T-cell (primary cell): ENCODE measurements around the gene UBA6. TPM values are rescaled to one million over a fixed set of nuclear protein-coding genes. Genes with fewer than 3 reads are reported as not detected.

Source experiments
- ATAC-seq, 4 experiments: fragments of 200-7000 bp in 3 of 4; fragments of 150-1000 bp in 1 of 4; cut with Tn5 transposase; replicated peaks in 1 of 4; 1 replicate in 3 of 4; 2 replicates in 1 of 4; pipeline ENCODE4 v1.10.0; 2021; ENCODE audit warnings: moderate library complexity in 3 of 4, mild to moderate bottlenecking in 2 of 4, moderate number of reproducible peaks in 1 of 4
- CTCF ChIA-PET, 2 donors: fragments of 300-600 bp; sonication (Branson Sonifier 250); formaldehyde crosslinking; loops; one replicate each; lab custom pipeline; 2022; ENCODE audit warnings: antibody characterized with exemption in 2 of 2; lab: Charles Lee
- POLR2A ChIA-PET, 2 donors: fragments of 300-600 bp; sonication (Branson Sonifier 250); formaldehyde crosslinking; loops; one replicate each; lab custom pipeline; 2022; ENCODE audit warnings: antibody characterized with exemption in 2 of 2; lab: Charles Lee
- DNase-seq, 35 experiments: peaks; one replicate each; pipeline versions ENCODE4 v3.0.0 to v3.0.0-alpha.2; 2013 to 2023
- H3K27ac ChIP-seq: one replicate; pipeline ENCODE4 v1.5.1; 2013; ENCODE audit warnings: low read length
- H3K27me3 ChIP-seq, 2 experiments: replicated peaks in 1 of 2; 1 replicate in 1 of 2; 2 replicates in 1 of 2; pipeline versions ENCODE4 v1.6.1 to v1.7.0; 2013; ENCODE audit warnings: low read length in 1 of 2, mixed read lengths in 1 of 2; ENCODE audit not compliant: control insufficient read depth in 2 of 2, insufficient read depth in 2 of 2; ENCODE audit errors: extremely low read depth in 1 of 2
- H3K36me3 ChIP-seq, 2 donors: 1 replicate in 1 of 2; 2 replicates in 1 of 2; pipeline versions ENCODE4 v1.6.1 to v1.7.0; 2013; ENCODE audit warnings: low read length in 1 of 2; ENCODE audit not compliant: control insufficient read depth in 2 of 2, insufficient read depth in 1 of 2; ENCODE audit errors: extremely low read depth in 1 of 2
- H3K4me1 ChIP-seq, 2 experiments: 1 replicate in 1 of 2; 2 replicates in 1 of 2; pipeline versions ENCODE4 v1.6.1 to v1.7.0; 2013; ENCODE audit warnings: low read length in 2 of 2, mixed read lengths in 1 of 2; ENCODE audit not compliant: insufficient read depth in 2 of 2, control insufficient read depth in 1 of 2; ENCODE audit errors: extremely low read depth in 1 of 2
- H3K4me3 ChIP-seq, 2 donors: 1 replicate in 1 of 2; 2 replicates in 1 of 2; pipeline versions ENCODE4 v1.5.1 to v1.7.0; 2013; ENCODE audit warnings: mild to moderate bottlenecking in 2 of 2, low read length in 1 of 2, moderate library complexity in 1 of 2; ENCODE audit not compliant: control insufficient read depth in 1 of 2; ENCODE audit errors: extremely low read depth in 1 of 2
- H3K9me3 ChIP-seq: 2 replicates; pipeline ENCODE4 v1.7.0; 2013
- H3K27ac Mint-ChIP-seq, 2 donors: one replicate each; pipeline ENCODE4 v1.8.0; 2020 to 2021; ENCODE audit warnings: mild to moderate bottlenecking in 2 of 2, mixed read lengths in 2 of 2
- H3K27me3 Mint-ChIP-seq, 2 donors: one replicate each; pipeline ENCODE4 v1.8.0; 2021 to 2022; ENCODE audit warnings: mixed read lengths in 2 of 2
- H3K36me3 Mint-ChIP-seq: one replicate; pipeline ENCODE4 v1.8.0; 2021; ENCODE audit warnings: mixed read lengths
- H3K4me1 Mint-ChIP-seq, 3 donors: one replicate each; pipeline ENCODE4 v1.8.0; 2020 to 2022; ENCODE audit warnings: mixed read lengths in 3 of 3, mild to moderate bottlenecking in 1 of 3
- H3K4me3 Mint-ChIP-seq, 3 donors: one replicate each; pipeline ENCODE4 v1.8.0; 2020 to 2022; ENCODE audit warnings: mild to moderate bottlenecking in 3 of 3, mixed read lengths in 3 of 3, moderate library complexity in 3 of 3
- H3K9me3 Mint-ChIP-seq, 3 donors: one replicate each; pipeline ENCODE4 v1.8.0; 2020 to 2022; ENCODE audit warnings: mixed read lengths in 3 of 3
- WGBS: methylation state at CpG from one replicate; pipeline ENCODE4 v1.1.5; 2013; ENCODE audit warnings: missing lambda C conversion rate; ENCODE audit not compliant: insufficient coverage; 5-methylcytosine and 5-hydroxymethylcytosine counted together
- total RNA-seq, 35 experiments: library from RNA in 6 of 35; stranded (reverse) in 6 of 35; fragments of 120-200 nt in 1 of 35; gene quantifications; one replicate each; pipeline versions ENCODE4 v1.2.1 to v1.2.4 and lab custom pipeline; 2013 to 2026

The UBA6 gene
- total RNA-seq, 5 donors from 2014 or later (not counting 1 experiment from before 2014, with no cell fraction given): 42.3 to 48.4 (median 43.0) TPM

DNA sequence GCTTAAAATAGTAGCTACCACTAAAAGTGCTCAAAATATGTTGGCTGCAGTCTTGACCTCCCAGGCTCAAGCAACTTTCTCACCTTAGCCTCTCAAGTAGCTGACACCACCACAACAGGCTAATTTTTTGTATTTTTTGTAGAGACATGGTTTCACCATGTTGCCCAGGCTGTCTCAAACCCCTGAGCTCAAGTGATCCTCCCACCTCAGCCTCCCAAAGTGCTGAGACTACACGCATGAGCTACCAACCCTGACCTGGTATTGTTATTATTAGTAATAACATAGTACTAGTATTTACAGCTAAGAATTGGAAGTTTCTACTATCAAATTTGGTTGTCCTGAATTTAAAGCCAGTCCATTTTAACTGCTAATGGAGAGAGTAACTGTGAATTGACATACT lies 124.4 kb downstream of the UBA6 start:
- Mint-ChIP-seq H3K9me3 (no peaks in the 10 kb centered on the region), H3K4me1 (peaks cover 60 to 76% (median 66%) of the 10 kb centered on the region in 3 donors), H3K27ac (peak overlapping the region; percentile 74 to 86), H3K4me3 (peak overlapping the region in 1 of 3 donors; percentile 57), H3K36me3 (peaks cover 10% of the 10 kb centered on the region), H3K27me3 (no peaks in the 10 kb centered on the region)
- no CpG with 5 or more reads among the region's 1 CpG for WGBS
- Histone ChIP-seq H3K27ac (no peak overlapping the region), H3K27me3 (no peaks in the 10 kb centered on the region), H3K4me3 (no peak overlapping the region), H3K9me3 (no peaks in the 10 kb centered on the region), H3K4me1 (peaks cover 16 to 54% of the 10 kb centered on the region in 2 experiments), H3K36me3 (no peaks in the 10 kb centered on the region)
- DNase-seq (no peak), ATAC-seq (no peak)
- ChIA-PET POLR2A (interaction anchor here in 1 of 2 donors (0.6 to 0.8 kb wide), 2 partner anchors 34 to 124 kb away, joined by 3 read pairs; partner anchors contain the start of gene UBA6), CTCF (interaction anchor here in 1 of 2 donors (0.6 to 0.7 kb wide), 2 partner anchors 140 to 170 kb away, joined by 3 read pairs; no protein-coding TSS in a partner anchor)

- Histone ChIP-seq H3K27ac (peak overlapping the region; percentile 15), H3K27me3 (no peaks in the 10 kb centered on the region), H3K9me3 (no peaks in the 10 kb centered on the region), H3K36me3 (no peaks in the 10 kb centered on the region), H3K4me1 (peaks cover 13 to 53% of the 10 kb centered on the region in 2 experiments), H3K4me3 (no peak overlapping the region)
- no peak for DNase-seq
- peak in 1 of 4 experiments; percentile 5 for ATAC-seq
- H3K4me3 Mint-ChIP-seq: peak overlapping the region in 2 of 3 donors; percentile 47 to 57
- no peaks in the 10 kb centered on the region for H3K9me3 Mint-ChIP-seq
- ChIA-PET CTCF (interaction anchor here in 1 of 2 donors (0.9 kb wide), 1 partner anchor 10 kb away, joined by 8 read pairs; no protein-coding TSS in a partner anchor), POLR2A (interaction anchor here in 1 of 2 donors (0.8 kb wide), 1 partner anchor 125 kb away, joined by 3 read pairs; the partner anchor contains the start of gene UBA6)
- WGBS: 59% methylated on average over 2 of the region's 4 CpGs
- H3K36me3 Mint-ChIP-seq: peaks cover 10% of the 10 kb centered on the region
- no peaks in the 10 kb centered on the region for H3K27me3 Mint-ChIP-seq
- peaks cover 59 to 76% (median 61%) of the 10 kb centered on the region in 3 donors for H3K4me1 Mint-ChIP-seq
- H3K27ac Mint-ChIP-seq: peak overlapping the region; percentile 74 to 86
Observed at GRCh38 chr4:67576059-67576466, 124.9 kb downstream of the UBA6 start.

DNA sequence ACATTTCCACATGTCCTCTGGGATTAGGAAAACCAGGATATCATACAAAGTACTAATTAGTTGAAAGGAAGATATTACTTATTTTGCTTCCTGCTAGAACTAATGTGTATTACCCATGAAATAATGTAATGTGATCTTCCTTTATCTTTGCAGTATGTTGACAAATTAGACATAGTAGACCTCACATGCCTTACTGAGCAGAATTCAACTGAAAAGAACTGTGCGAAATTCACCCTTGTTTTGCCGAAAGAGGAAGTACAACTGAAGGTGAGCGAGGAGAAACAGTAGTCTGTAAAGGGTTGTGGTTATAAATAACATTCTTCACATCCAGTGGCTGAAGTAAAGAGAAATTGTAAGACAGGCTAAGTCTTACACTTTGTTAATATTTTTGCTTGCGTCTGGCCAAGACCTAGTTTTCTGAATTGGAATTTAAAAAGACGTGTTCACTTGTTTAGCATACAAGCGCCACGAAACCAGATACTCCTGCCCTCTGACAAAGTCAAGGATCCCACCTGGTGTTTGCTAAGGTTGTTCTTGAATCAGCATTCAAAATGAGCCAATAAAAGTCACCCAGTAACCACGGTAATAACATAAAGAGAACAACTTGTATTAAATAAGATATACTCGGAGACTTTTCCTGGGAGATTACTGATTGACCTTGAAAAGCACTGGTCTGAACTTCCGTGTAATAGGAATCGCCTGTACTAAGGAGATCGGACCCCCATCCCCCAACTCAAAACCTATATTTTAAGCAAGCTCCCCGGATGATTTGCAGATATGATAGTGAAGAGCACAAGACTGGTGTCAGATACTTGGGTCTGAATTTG lies 125.5 kb downstream of the UBA6 start:
- H3K36me3 Mint-ChIP-seq: peaks cover 9% of the 10 kb centered on the region
- ChIA-PET POLR2A (interaction anchor here in 1 of 2 donors (0.8 kb wide), 1 partner anchor 126 kb away, joined by 3 read pairs; the partner anchor contains the start of gene UBA6), CTCF (interaction anchor here in 1 of 2 donors (0.9 kb wide), 1 partner anchor 10 kb away, joined by 8 read pairs; no protein-coding TSS in a partner anchor)
- Histone ChIP-seq H3K4me3 (no peak overlapping the region), H3K9me3 (no peaks in the 10 kb centered on the region), H3K27me3 (no peaks in the 10 kb centered on the region), H3K27ac (peak overlapping the region; percentile 15), H3K4me1 (peaks cover 8 to 47% of the 10 kb centered on the region in 2 experiments), H3K36me3 (no peaks in the 10 kb centered on the region)
- peak overlapping the region; percentile 34 to 57 (median 47) for H3K4me3 Mint-ChIP-seq
- WGBS: 50% methylated on average over 3 of the region's 13 CpGs
- H3K9me3 Mint-ChIP-seq: no peaks in the 10 kb centered on the region
- H3K27me3 Mint-ChIP-seq: no peaks in the 10 kb centered on the region
- DNase-seq: peak in 5 of 35 experiments; percentile 7 to 44 (median 20)
- H3K4me1 Mint-ChIP-seq: peaks cover 52 to 73% (median 57%) of the 10 kb centered on the region in 3 donors
- H3K27ac Mint-ChIP-seq: peak overlapping the region; percentile 74 to 86
- ATAC-seq: peak; percentile 71 to 89 (median 83)

DNA sequence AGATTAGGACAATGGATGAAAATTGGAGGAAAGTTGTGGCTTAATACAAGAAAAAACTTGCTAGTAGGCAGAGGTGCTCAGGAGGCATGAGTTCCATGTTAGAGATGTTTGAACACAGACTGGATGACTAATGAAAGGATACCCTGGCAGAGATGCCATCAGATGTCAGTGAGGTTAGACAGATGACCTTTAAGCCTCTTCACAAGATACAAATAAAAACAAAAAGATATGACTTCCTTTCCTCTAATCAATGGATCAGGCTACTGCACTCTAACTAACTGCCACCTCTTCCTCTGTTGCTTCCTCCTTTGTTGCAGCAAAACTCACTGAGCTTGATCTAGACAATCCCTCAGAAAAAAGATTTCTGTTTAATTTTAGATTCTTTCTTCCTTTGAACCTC lies 127.8 kb downstream of the UBA6 start:
- H3K27me3 Mint-ChIP-seq: no peaks in the 10 kb centered on the region
- peak overlapping the region in 1 of 3 donors; percentile 9 for H3K4me3 Mint-ChIP-seq
- ChIA-PET POLR2A (no interaction called here), CTCF (interaction anchor here in 1 of 2 donors (0.6 kb wide), 1 partner anchor 712 kb away, joined by 3 read pairs; no protein-coding TSS in a partner anchor)
- H3K4me1 ChIP-seq: peaks cover 8 to 44% of the 10 kb centered on the region in 2 experiments
- H3K27me3 ChIP-seq: no peaks in the 10 kb centered on the region
- H3K9me3 Mint-ChIP-seq: no peaks in the 10 kb centered on the region
- H3K27ac ChIP-seq: no peak overlapping the region
- H3K36me3 Mint-ChIP-seq: peaks cover 4% of the 10 kb centered on the region
- H3K9me3 ChIP-seq: no peaks in the 10 kb centered on the region
- peaks cover 50 to 63% (median 50%) of the 10 kb centered on the region in 3 donors for H3K4me1 Mint-ChIP-seq
- ATAC-seq (peak in 2 of 4 experiments; percentile 31 to 39), DNase-seq (peak in 1 of 35 experiments; percentile 9)
- H3K27ac Mint-ChIP-seq: peak overlapping the region; percentile 72 to 85
- H3K4me3 ChIP-seq: no peak overlapping the region
- no peaks in the 10 kb centered on the region for H3K36me3 ChIP-seq

DNA sequence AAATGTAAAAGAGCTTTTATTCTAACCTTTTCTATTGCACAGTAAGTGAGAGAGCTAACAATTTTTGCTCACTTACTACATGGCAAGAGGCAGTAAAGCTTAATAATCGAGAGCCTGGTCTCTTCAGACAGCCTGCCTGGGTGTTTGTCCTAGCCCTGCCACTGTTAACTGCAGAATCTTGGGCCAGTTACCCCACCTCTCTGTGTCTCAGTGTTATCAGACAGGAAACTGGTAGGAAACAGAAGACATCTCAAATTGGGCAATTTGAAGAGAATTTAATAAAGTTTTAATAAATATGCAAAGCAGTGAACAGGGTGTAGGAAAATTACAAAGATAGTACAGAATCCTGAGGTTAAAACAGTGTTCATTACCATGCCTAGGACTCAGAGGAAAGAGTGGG lies 129.0 kb downstream of the UBA6 start:
- CTCF ChIA-PET: interaction anchor here in 1 of 2 donors (1.1 kb wide), 1 partner anchor 9 kb away, joined by 3 read pairs; no protein-coding TSS in a partner anchor
- Histone ChIP-seq H3K4me3 (no peak overlapping the region), H3K27me3 (no peaks in the 10 kb centered on the region), H3K27ac (no peak overlapping the region), H3K4me1 (peaks cover 8 to 36% of the 10 kb centered on the region in 2 experiments), H3K36me3 (no peaks in the 10 kb centered on the region), H3K9me3 (no peaks in the 10 kb centered on the region)
- H3K36me3 Mint-ChIP-seq: no peaks in the 10 kb centered on the region
- H3K4me3 Mint-ChIP-seq: no peak overlapping the region
- no peaks in the 10 kb centered on the region for H3K27me3 Mint-ChIP-seq
- WGBS: 60% methylated on average over 1 of the region's 1 CpG
- H3K9me3 Mint-ChIP-seq: no peaks in the 10 kb centered on the region
- POLR2A ChIA-PET: no interaction called here
- peak overlapping the region; percentile 72 to 85 for H3K27ac Mint-ChIP-seq
- DNase-seq (no peak), ATAC-seq (no peak)
- H3K4me1 Mint-ChIP-seq: peaks cover 44 to 54% (median 53%) of the 10 kb centered on the region in 3 donors

DNA sequence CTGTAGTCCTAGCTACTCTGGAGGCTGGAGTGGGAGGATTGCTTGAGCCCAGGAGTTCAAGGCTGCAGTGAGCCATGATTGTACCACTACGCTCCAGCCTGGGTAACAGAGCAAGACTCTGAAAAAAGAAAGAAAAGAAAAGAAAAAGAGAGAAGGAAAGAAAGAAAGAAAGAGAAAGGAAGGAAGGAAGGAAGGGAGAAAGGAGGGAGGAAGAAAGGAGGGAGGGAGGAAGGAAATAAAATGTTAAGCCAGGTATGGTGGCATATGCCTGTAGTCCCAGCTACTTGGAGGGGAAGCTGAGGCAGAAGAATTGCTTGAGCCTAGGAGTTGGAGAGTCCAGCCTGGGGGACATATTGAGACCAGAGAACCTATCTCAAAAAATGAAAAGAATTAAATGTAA lies 130.4 kb downstream of the UBA6 start:
- CTCF ChIA-PET: interaction anchor here in 1 of 2 donors (0.6 kb wide), 1 partner anchor 113 kb away, joined by 3 read pairs; no protein-coding TSS in a partner anchor
- Mint-ChIP-seq H3K4me3 (no peak overlapping the region), H3K27ac (peak overlapping the region; percentile 64 to 74), H3K36me3 (no peaks in the 10 kb centered on the region), H3K4me1 (peaks cover 33 to 47% (median 40%) of the 10 kb centered on the region in 3 donors), H3K9me3 (no peaks in the 10 kb centered on the region), H3K27me3 (no peaks in the 10 kb centered on the region)
- no peak overlapping the region for H3K27ac ChIP-seq
- H3K4me1 ChIP-seq: peaks cover under 1 to 26% of the 10 kb centered on the region in 2 experiments
- no peaks in the 10 kb centered on the region for H3K9me3 ChIP-seq
- POLR2A ChIA-PET: no interaction called here
- DNase-seq: no peak
- WGBS: 100% methylated on average over 1 of the region's 1 CpG
- no peak for ATAC-seq
- no peaks in the 10 kb centered on the region for H3K27me3 ChIP-seq
- no peaks in the 10 kb centered on the region for H3K36me3 ChIP-seq
- no peak overlapping the region for H3K4me3 ChIP-seq
